GM19035 (cell line): ENCODE results near the gene SCAF4.
"Not testable (repeated sequence)": the region's sequence is repeated elsewhere in the genome, so short reads cannot be mapped to it uniquely, and the experiment has no call there.

ENCODE experiments used
- ATAC-seq: cut with Tn5 transposase; IDR thresholded peaks from one replicate; pipeline ENCODE4 v1.9.1; 2021; ENCODE audit not compliant: unreplicated experiment

SCAF4 gene

DNA sequence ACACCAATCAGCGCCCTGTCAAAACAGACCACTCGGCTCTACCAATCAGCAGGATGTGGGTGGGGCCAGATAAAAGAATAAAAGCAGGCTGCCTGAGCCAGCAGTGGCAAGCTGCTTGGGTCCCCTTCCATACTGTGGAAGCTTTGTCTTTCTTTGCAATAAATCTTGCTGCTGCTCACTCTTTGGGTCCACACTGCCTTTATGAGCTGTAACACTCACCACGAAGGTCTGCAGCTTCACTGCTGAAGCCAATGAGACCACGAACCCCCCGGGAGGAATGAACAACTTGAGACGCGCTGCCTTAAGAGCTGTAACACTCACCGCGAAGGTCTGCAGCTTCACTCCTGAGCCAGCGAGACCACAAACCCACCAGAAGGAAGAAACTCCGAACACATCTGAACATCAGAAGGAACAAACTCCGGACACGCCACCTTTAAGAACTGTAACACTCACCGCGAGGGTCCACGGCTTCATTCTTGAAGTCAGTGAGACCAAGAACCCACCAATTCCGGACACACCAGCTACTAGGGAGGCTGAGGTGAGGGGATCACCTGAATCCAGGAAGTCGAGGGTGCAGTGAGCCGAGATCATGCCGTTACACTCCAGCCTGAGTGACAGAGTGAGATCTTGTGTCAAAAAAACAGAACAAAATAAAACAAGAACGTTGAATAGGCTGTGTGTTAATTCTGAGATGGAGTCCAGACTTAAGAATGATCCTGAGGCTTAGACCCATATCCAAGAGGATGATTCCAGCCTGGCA, 76.9 kb downstream of the SCAF4 start:
- ATAC-seq = not testable (repeated sequence)

GRCh38 chr21:31654340-31654739, 77.6 kb downstream of the SCAF4 start:
- no peak for ATAC-seq

DNA sequence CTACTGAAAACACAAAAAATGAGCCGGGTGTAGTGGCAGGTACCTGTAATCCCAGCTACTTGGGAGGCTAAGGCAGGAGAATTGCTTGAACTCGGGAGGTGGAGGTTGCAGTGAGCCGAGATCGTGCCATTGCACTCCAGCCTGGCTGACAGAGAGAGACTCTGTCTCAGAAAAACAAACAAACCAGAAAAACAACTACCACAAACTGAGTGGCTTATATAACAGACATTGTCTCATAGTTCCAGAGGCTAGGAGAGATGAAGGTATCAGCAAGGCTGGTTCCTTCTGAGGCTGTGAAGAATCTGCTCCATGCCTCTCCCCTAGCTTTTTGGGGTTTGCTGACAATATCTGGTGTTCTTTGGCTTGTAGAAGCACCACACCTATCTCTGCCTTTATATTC, 80.4 kb downstream of the SCAF4 start:
- ATAC-seq = not testable (repeated sequence)

GRCh38 chr21:31650930-31651329, 81.0 kb downstream of the SCAF4 start:
- no peak for ATAC-seq

DNA sequence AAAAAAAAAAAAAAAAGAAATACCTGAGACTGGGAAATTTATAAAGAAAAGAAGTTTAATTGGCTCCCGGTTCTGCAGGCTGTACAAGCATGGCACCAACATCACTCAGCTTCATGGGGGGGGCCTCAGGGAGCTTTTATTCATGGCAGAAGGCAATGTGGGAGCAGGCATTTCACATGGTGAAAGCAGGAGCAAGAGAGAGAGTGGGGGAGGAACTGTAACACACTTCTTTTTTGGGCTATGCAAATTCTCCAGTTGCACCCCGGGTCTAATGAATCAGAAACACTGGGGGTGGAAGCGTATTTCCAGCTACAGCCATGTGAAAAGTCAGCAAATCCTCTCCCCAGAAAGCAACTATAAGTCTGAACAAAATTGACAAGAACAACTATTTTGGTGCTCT, 84.3 kb downstream of the SCAF4 start:
- ATAC-seq = peak; percentile 65

DNA sequence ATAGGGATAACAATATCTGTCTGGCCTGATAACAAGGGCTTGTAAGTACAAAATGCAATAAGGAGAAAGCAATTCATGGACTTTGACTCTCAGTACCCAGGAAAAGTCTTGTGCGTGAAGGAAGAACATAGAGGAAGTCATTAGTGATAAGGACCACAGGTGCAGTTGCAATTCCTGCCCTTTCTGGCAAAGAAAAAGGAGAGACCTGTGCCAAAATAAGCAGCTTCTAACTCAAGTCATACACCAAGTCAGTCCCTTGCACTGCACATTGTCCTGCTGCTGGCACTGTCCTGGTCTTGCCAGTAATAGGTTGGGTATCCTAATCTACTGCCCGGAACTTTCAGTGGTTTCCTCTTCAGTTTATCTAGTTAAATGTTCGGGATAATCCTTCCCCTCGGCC, 87.3 kb downstream of the SCAF4 start:
- ATAC-seq = no peak

DNA sequence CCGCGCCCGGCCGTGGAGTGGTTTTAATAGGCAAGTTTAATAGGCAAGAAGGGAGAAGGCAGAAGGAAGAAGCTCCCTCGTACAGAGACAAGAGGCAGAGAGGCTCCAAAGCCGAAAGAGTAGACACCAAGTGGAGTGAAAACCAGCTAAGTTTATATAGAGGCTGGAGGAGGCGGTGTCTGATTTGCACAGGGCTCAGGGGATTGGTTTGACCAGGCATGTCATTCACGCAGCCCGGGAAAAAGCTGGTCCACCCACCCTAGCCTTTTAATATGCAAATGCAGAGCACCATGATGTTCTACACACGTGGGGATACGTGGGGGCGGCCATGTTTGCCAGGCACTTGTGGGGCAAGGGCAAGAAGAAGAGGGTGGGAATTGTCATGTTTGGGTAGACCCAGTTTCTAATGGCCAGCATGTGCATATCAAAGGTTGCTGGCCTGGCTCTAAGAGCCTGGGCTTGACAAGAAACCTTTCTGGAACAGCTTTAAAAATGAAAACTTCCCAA, 90.4 kb downstream of the SCAF4 start:
- no peak for ATAC-seq

DNA sequence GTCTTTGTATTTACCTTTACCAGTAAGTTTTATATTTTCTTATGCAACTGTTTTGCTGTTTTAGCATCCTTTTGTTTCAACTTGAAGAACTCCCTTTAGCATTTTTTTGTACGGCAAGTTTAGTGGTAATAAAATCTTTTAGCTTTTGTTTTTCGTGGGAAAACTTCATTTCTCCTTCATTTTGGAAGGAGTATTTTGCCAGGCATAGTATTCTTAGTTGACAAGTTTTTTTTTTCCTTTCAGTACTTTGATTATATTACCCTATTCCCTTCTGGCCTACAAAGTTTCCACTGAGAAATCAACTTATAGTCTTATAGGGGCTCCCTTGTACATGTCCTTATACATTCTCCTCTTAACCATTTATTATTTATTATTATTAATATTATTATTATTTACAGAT, 95.0 kb downstream of the SCAF4 start:
- ATAC-seq = no peak

- ATAC-seq = no peak
These were observed 96.9 kb downstream of the SCAF4 start for GRCh38 chr21:31634993-31635392.

DNA sequence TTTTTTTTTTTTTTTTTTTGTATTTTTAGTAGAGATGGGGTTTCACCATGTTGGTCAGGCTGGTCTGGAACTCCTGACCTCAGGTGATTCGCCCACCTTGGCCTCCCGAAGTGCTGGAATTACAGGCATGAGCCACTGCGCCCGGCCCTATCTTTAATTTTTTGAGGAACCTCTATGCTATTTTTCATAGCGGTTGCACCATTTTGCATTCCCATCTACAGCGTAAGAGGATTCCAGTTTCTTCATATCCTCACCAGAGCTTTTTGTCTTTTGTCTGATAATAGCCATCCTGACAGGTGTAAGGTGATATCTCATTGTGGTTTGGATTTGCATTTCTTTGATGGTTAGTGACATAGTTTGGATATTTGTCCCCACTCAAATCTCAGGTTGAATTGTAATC, 100.0 kb downstream of the SCAF4 start:
- ATAC-seq = not testable (repeated sequence)

DNA sequence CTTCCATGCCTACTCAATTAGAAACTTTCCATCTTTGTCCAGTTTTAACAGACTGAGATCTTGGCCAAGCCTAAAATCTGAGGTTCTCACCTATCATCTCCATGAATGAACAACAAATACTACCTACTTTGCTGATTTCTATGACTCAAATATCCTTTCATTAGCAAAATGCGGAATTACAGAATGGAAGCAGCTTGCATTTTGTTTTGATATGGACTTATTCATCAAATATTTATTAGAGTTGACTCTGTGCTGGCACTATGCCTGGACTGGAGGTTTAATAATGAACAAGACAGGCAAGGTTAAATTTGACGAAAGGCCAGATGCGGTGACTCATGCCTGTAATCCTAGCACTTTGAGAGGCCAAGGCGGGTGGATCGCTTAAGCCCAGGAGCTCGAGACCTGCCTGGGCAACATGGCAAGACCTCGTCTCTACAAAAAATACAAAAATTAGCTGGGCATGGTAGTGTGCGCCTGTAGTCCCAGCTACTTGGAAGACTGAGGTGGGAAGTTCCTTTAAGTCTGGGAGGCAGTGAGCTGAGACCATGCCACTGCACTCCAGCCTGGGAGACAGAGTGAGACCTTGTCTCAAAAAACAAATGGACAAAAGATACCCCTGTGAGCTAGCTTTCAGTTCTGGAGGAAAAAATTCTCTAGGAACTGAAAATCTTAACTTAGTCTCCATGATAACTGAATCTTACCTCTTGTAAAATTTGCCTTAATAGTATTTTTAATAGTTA, 101.8 kb downstream of the SCAF4 start:
- ATAC-seq = no peak

GRCh38 chr21:31624961-31625491, 106.9 kb downstream of the SCAF4 start:
- ATAC-seq = no peak

GRCh38 chr21:31624181-31624580, 107.7 kb downstream of the SCAF4 start:
- ATAC-seq = no peak

GRCh38 chr21:31623664-31624063, 108.3 kb downstream of the SCAF4 start:
- no peak for ATAC-seq

- no peak for ATAC-seq
These were observed 109.5 kb downstream of the SCAF4 start for GRCh38 chr21:31622397-31622796.
